ENCODE data around the gene FAM107A.

FAM107A gene

GRCh38 chr3:58540176-58540858 lies 36.9 kb downstream of the FAM107A start:
- no peak for DNase-seq (ENCODE audit: low read depth)
- no peak for TF ChIP-seq CTCF (IDR thresholded peaks at IDR 0.05; ENCODE audit: insufficient read depth, low read depth, low read length, missing control alignments)
- H3K4me3 ChIP-seq (ENCODE audit: low read length) = no peak overlapping the region

GRCh38 chr3:58539626-58540025 lies 37.6 kb downstream of the FAM107A start:
- H3K4me3 ChIP-seq (ENCODE audit: low read length) = no peak overlapping the region
- no peak for DNase-seq (ENCODE audit: low read depth)
- TF ChIP-seq CTCF (IDR thresholded peaks at IDR 0.05; ENCODE audit: insufficient read depth, low read depth, low read length, missing control alignments) = no peak

- no peak for TF ChIP-seq CTCF (IDR thresholded peaks at IDR 0.05; ENCODE audit: insufficient read depth, low read depth, low read length, missing control alignments)
- DNase-seq (ENCODE audit: low read depth) = peak; percentile 66
- no peak overlapping the region for H3K4me3 ChIP-seq (ENCODE audit: low read length)
These were observed 39.5 kb downstream of the FAM107A start for GRCh38 chr3:58537412-58538301.

GRCh38 chr3:58536501-58537411 lies 40.4 kb downstream of the FAM107A start, which contains the start of gene ACOX2:
Gene ACOX2, minus strand, starts transcription at chr3:58537190. Its CDS starts 2,084 bp downstream, at chr3:58535106.
- H3K4me3 ChIP-seq (ENCODE audit: low read length) = no peak within 1 kb of the TSS

GRCh38 chr3:58535531-58536500 lies 41.4 kb downstream of the FAM107A start:
- no peak for TF ChIP-seq CTCF (IDR thresholded peaks at IDR 0.05; ENCODE audit: insufficient read depth, low read depth, low read length, missing control alignments)
- no peak for DNase-seq (ENCODE audit: low read depth)
- H3K4me3 ChIP-seq (ENCODE audit: low read length) = no peak overlapping the region

More at GRCh38 chr3:58536501-58537411, 40.4 kb downstream of the FAM107A start, which contains the start of gene ACOX2:
- no peak for DNase-seq (ENCODE audit: low read depth)
- TF ChIP-seq CTCF (IDR thresholded peaks at IDR 0.05; ENCODE audit: insufficient read depth, low read depth, low read length, missing control alignments) = no peak

Measured in epithelial cell of esophagus (primary cell).